HG03575 (cell line): ENCODE results near the gene LIMCH1.

Experiments used
- ATAC-seq: cut with Tn5 transposase; IDR thresholded peaks from one replicate; pipeline ENCODE4 v1.9.1; 2021; ENCODE audit not compliant: unreplicated experiment, insufficient number of reproducible peaks, low FRiP score; ENCODE audit errors: extremely low read depth

The LIMCH1 gene

GRCh38 chr4:41655177-41655576, 117.2 kb downstream of the LIMCH1 start:
- ATAC-seq: no peak

GRCh38 chr4:41656106-41656505, 118.1 kb downstream of the LIMCH1 start:
- ATAC-seq: no peak

- ATAC-seq: no peak
These were observed 118.9 kb downstream of the LIMCH1 start for GRCh38 chr4:41656572-41657520.

- ATAC-seq: no peak
These were observed 119.6 kb downstream of the LIMCH1 start for GRCh38 chr4:41657561-41657960.

GRCh38 chr4:41658163-41658562, 120.2 kb downstream of the LIMCH1 start:
- ATAC-seq: no peak

- ATAC-seq: no peak
These were observed 122.4 kb downstream of the LIMCH1 start for GRCh38 chr4:41660352-41660751.

GRCh38 chr4:41661442-41662076, 123.6 kb downstream of the LIMCH1 start:
- ATAC-seq: no peak

- no peak for ATAC-seq
These were observed 127.8 kb downstream of the LIMCH1 start for GRCh38 chr4:41665636-41666207.

- no peak for ATAC-seq
These were observed 130.1 kb downstream of the LIMCH1 start for GRCh38 chr4:41668024-41668423.

GRCh38 chr4:41670530-41670929, 132.6 kb downstream of the LIMCH1 start:
- no peak for ATAC-seq

GRCh38 chr4:41670982-41671381, 133.0 kb downstream of the LIMCH1 start:
- no peak for ATAC-seq

GRCh38 chr4:41678086-41678816, 140.3 kb downstream of the LIMCH1 start:
- no peak for ATAC-seq

- ATAC-seq: no peak
These were observed 141.0 kb downstream of the LIMCH1 start for GRCh38 chr4:41678951-41679350.

- ATAC-seq: no peak
These were observed 142.0 kb downstream of the LIMCH1 start for GRCh38 chr4:41679991-41680390.

- ATAC-seq: no peak
These were observed 143.1 kb downstream of the LIMCH1 start for GRCh38 chr4:41681054-41681453.

- no peak for ATAC-seq
These were observed 145.4 kb downstream of the LIMCH1 start for GRCh38 chr4:41683326-41683725.

- ATAC-seq: no peak
These were observed 148.9 kb downstream of the LIMCH1 start for GRCh38 chr4:41686893-41687292.

GRCh38 chr4:41687971-41688370, 150.0 kb downstream of the LIMCH1 start:
- ATAC-seq: no peak

- no peak for ATAC-seq
These were observed 154.9 kb downstream of the LIMCH1 start for GRCh38 chr4:41692717-41693345.
